HG03439 (cell line): ENCODE results near the gene OR14J1.
"Not testable (repeated sequence)": the region's sequence is repeated elsewhere in the genome, so short reads cannot be mapped to it uniquely, and the experiment has no call there.

Experiments used
- ATAC-seq: cut with Tn5 transposase; IDR thresholded peaks from one replicate; pipeline ENCODE4 v1.9.1; 2021; ENCODE audit warnings: mild to moderate bottlenecking, moderate library complexity; ENCODE audit not compliant: unreplicated experiment

The OR14J1 gene

GRCh38 chr6:29301316-29301715 lies at the start of gene OR14J1:
Gene OR14J1, plus strand, starts transcription at chr6:29301701. Its CDS starts 4,989 bp downstream, at chr6:29306690.
- ATAC-seq = no peak

- ATAC-seq = no peak
Observed at GRCh38 chr6:29251736-29252135, 49.8 kb upstream of the OR14J1 start.

DNA sequence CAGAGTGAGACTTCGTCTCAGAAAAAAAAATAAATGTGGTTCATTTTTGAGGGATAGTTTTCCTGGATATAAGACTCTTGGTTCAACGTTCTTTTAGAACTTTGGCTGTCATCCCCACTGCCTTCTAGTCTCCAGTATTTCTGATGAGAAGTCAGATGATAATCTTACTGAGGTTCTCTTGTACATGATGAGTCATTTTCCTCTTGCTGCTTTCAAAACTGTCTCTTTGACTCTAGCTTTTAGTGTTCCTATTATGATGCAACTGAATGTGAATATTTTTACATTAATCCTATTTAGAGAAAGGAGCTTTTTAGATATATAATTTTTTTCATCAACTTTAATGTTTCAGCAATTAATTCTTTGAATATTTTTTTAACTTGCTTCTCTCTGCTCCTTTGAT lies 46.0 kb upstream of the OR14J1 start:
- no peak for ATAC-seq

GRCh38 chr6:29259721-29260120 lies 41.8 kb upstream of the OR14J1 start:
- no peak for ATAC-seq

DNA sequence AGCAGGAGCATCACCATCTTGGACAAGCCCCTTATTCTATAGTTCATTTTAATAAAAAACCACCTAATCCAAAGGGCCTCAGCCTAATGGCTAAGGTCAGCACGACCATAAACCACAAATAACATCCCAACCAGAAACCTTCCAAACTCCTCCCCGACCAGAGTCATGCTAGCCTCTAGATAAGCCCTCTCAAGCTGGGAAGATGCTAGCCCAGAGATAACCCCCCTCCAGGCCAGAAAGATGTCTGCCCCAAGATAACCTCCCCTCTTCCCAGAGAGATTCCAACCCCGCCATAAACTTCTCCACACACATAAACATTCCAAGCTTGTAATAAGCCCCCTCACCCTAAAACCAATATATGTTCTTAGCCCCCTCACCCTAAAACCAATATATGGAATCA lies 38.5 kb upstream of the OR14J1 start:
- ATAC-seq = no peak

GRCh38 chr6:29294499-29294914 lies 7.0 kb upstream of the OR14J1 start:
- ATAC-seq = no peak

DNA sequence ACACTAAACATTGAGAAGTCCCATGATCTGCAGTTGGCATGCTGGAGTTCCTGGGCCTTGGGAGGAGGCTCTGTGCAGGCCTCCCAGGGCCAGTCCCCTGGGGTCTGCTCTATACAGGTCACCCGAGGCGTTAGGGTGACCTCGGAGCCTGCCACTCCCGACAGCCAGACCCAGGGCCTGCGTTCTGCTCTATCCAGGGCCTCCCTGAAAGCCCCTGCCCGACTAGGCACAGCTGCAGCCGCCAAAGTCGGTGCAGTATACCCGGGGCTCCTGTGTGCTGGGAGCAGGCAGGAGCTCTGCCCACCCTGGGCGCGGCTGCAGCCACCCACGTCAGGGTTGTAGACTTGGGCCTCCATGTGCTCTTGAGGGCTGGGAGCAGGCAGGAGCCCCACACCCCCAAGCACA lies 6.3 kb upstream of the OR14J1 start:
- no peak for ATAC-seq

GRCh38 chr6:29295623-29296022 lies 5.9 kb upstream of the OR14J1 start:
- ATAC-seq = no peak

DNA sequence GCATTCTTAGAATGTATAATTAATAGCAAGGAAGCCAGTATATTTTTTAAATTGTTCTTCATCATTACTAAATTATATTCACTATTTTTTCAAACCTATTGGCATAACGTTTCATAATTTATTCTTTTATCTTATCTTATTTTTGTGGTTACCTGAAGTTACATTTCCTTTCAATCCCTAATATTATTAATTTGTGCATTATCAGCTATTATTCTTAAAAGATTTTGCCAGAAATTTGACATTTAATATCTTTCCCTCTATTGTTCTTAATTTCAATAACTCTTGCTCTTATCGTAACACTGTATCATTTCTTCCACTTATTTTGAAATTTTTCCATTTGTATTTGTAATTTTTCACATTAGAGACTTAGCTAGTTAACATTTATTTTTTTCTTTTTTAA lies 18.4 kb downstream of the OR14J1 start:
- no peak for ATAC-seq

GRCh38 chr6:29323332-29323731 lies 21.8 kb downstream of the OR14J1 start:
- not testable (repeated sequence) for ATAC-seq

GRCh38 chr6:29325777-29326176 lies 24.3 kb downstream of the OR14J1 start:
- ATAC-seq = no peak

GRCh38 chr6:29332676-29333075 lies 31.2 kb downstream of the OR14J1 start:
- no peak for ATAC-seq

DNA sequence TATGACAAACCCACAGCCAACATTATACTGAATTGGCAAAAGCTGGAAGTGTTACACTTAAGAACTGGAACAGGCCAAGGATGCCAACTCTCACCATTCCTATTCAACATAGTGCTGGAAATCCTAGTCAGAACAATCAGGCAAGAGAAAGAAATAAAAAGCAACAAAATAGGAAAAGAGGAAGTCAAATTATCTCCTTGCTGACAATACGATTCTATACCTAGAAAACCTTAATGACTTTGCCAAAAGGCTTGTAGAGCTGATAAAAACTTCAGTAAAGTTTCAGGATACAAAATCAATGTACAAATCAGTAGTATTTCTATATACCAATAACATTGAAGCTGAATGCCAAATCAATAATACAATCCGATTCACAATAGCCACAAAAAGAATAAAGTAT lies 34.8 kb downstream of the OR14J1 start:
- no peak for ATAC-seq

DNA sequence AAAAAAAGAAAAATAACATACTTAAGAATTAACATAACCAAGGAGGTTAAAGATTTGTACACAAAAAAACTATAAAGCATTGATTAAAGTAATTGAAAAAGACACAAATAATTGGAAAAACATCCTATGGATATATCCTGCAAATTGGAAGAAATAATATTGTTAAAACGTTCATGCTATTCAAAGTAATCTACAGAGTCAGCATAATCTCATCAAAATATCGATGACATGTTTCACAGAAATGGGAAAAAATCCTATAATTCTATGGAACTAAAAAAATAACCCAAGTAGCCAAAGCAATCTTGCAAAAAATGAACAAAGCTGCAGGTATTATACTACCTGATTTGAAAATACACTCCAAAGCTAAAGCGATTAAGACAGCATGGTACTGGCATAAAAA lies 43.9 kb downstream of the OR14J1 start:
- no peak for ATAC-seq

DNA sequence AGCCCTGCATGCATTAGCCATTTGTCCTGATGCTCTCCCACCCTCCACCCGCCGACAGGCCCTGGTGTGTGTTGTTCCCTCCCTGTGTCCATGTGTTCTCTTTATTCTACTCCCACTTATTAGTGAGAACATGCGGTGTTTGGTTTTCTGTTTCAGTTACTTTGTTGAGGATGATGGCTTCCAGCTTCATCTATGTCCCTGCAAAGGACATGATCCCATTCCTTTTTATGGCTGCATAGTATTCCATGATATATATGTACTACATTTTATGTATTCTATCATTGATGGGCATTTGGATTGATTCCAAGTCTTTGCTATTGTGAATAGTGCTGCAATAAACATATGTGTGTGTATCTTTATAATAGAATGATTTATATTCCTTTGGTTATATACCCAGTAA lies 47.8 kb downstream of the OR14J1 start:
- not testable (repeated sequence) for ATAC-seq

GRCh38 chr6:29354980-29355379 lies 53.5 kb downstream of the OR14J1 start:
- ATAC-seq = no peak

DNA sequence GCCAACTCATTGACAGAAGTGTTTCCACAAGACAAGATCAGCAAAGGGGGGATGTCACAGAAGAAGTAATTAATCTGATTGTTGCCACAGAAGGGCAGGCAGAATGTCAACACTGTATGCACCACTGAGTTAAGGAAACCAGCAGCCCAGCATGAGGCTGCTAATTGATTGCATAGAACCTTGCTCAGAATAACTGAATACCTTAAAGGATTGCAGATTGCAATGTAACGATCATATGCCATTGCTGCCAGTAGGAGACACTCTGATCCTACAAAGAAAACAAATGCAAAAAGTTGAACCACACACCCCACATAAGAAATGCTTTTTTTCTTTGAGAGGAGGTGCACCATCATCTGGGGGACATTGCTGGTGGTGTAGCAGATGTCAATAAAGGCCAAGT lies 54.1 kb downstream of the OR14J1 start:
- no peak for ATAC-seq
